Testis (tissue), 3 donors: ENCODE measurements around the gene EEIG1. TPM values are rescaled to one million over a fixed set of nuclear protein-coding genes. Genes with fewer than 3 reads are reported as not detected.
A peak's percentile ranks its signal among the peaks of the same experiment; 100 is the strongest.

Experiments
- DNase-seq: peaks from one replicate; pipeline ENCODE4 v3.0.0-alpha.2; 2019
- H3K27ac ChIP-seq, 2 donors: fragments of 200-600 bp; sonication (generic); one replicate each; pipeline ENCODE4 v1.5.1; 2019
- H3K27me3 ChIP-seq: fragments of 200-600 bp; sonication (generic); one replicate; pipeline ENCODE4 v1.5.1; 2019
- H3K36me3 ChIP-seq: fragments of 200-600 bp; sonication (generic); one replicate; pipeline ENCODE4 v1.5.1; 2017; ENCODE audit warnings: low read depth; ENCODE audit errors: missing control alignments
- H3K4me1 ChIP-seq: fragments of 200-600 bp; sonication (generic); one replicate; pipeline ENCODE4 v1.5.1; 2019
- H3K4me3 ChIP-seq, 2 donors: fragments of 200-600 bp; sonication (generic); one replicate each; pipeline ENCODE4 v1.5.1; 2017 to 2019
- H3K9me3 ChIP-seq: fragments of 200-600 bp; sonication (generic); one replicate; pipeline ENCODE4 v1.5.1; 2017
- POLR2A ChIP-seq: fragments of 450-650 bp; IDR thresholded peaks from one replicate; pipeline ENCODE4 v1.6.1; 2017; ENCODE audit warnings: antibody characterized with exemption, mild to moderate bottlenecking, moderate library complexity
- WGBS, 2 donors: methylation state at CpG; one replicate each; pipeline ENCODE4 v1.1.5; 2018; 5-methylcytosine and 5-hydroxymethylcytosine counted together
- intact Hi-C: fragments of 100-400 bp; cut with DNase I; formaldehyde crosslinking; loops from one replicate; pipeline ENCODE4 v1.15.1; 2023; ENCODE audit warnings: low total_unique reads
- polyA plus RNA-seq: library from polyadenylated mRNA; stranded (reverse); fragments of 350-450 nt; fragmentation: Illumina TruSeq; extraction: RNeasy Lipid Tissue Mini Kit (QIAGEN cat#74804); gene quantifications from one replicate; pipeline ENCODE4 v1.2.3, GENCODE V29; 2014; ENCODE audit warnings: low read depth, low replicate concordance; ENCODE audit not compliant: insufficient read depth
- total RNA-seq, 2 donors: library from RNA; depleted of rRNA; stranded (reverse); fragments of >200 nt; gene quantifications; one replicate each; pipeline ENCODE4 v1.2.3, GENCODE V29; 2016
- TF ChIP-seq, protein P1 (sequence below), 3 experiments: fragments of 450-650 bp in 2 of 3; fragments of 200-600 bp in 1 of 3; sonication (generic) in 1 of 3; IDR thresholded peaks; one replicate each; pipeline ENCODE4 v1.5.1; 2016 to 2019; ENCODE audit warnings: antibody characterized with exemption in 3 of 3, mild to moderate bottlenecking in 2 of 3, moderate library complexity in 1 of 3

EEIG1 gene
- total and polyA plus RNA-seq, 3 donors from 2014 or later = 75.7 to 129 (median 119) TPM

DNA sequence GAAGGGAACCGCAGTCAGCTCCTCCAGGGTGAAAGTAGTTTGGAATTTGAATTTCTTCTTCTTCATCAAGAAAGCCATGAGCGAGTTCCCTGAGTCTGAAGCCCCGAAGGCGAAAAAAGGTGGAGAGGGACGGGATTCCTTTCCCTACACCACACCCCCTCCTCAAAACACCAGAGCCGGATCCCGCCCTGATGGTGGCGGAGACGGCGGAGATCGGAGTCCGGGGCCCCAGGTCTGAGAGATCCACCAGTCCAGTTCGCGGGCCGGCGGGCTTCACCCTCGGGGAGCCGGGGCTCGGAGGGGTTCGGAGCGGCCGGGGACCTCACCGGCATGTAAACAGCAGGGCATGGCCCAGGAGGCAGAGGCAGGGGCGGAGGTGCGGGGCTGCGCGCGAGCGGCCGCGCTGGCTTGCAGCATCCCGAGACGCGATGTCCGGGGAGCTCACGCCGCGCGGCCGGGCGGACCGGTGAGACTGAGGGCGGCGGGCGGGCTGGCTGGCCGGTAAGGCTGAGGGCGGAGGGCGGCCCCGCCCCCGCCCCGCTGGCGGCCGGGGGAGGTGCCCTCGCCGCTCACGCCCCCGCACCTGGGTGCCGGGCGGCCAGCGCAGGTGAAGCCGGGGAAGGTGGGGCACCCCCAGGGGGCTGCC, 606 bp downstream of the EEIG1 start:
- intact Hi-C loops = no loop called here
- Histone ChIP-seq H3K4me3 (peak overlapping the region; percentile 88 to 89), H3K4me1 (peaks cover 43% of the 10 kb centered on the region), H3K9me3 (no peaks in the 10 kb centered on the region), H3K36me3 (no peaks in the 10 kb centered on the region), H3K27ac (peak overlapping the region; percentile 66 to 85), H3K27me3 (no peaks in the 10 kb centered on the region)
- TF ChIP-seq, protein P1, sequence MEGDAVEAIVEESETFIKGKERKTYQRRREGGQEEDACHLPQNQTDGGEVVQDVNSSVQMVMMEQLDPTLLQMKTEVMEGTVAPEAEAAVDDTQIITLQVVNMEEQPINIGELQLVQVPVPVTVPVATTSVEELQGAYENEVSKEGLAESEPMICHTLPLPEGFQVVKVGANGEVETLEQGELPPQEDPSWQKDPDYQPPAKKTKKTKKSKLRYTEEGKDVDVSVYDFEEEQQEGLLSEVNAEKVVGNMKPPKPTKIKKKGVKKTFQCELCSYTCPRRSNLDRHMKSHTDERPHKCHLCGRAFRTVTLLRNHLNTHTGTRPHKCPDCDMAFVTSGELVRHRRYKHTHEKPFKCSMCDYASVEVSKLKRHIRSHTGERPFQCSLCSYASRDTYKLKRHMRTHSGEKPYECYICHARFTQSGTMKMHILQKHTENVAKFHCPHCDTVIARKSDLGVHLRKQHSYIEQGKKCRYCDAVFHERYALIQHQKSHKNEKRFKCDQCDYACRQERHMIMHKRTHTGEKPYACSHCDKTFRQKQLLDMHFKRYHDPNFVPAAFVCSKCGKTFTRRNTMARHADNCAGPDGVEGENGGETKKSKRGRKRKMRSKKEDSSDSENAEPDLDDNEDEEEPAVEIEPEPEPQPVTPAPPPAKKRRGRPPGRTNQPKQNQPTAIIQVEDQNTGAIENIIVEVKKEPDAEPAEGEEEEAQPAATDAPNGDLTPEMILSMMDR (IDR thresholded peaks at IDR 0.05) = no peak
- TF ChIP-seq POLR2A = no peak
- WGBS, 2 donors = 0% methylated on average over 4 to 54 of the region's 61 CpGs
- no peak for DNase-seq

DNA sequence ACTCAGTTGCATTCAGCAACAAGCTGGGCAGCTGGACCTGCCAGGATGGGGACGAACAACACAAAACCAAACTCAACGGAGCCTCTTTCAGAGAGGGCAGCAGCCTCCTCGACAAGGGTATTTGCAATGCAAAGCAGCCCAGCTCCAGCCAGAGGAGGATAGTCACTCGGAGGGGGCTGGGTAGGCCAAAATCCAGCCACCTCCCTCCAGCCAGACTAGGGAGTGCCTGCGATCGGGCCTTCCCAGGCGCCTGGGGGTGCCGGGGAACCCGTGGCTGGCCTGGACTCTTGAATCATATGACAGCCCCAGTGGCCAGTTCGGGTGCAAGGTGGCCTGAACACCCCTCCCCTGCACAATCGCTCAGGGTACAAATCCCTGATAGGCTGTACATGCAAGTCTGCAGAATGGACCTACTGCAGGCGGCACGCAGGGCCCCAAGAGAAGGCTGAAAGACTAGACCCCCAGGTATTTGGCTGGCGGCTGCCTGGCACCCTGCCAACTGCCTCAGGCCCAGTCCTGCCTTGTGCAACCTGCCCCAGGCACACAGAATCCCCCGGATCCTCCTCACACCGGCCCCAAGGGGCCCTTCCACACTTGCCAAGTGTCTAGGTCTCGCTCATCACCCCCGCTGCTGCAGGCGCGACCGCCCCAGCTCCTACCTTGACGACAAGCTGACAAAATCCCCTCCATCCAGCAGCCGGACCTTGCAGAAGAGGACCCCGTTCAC, 1.3 kb downstream of the EEIG1 start:
- Histone ChIP-seq H3K4me1 (peaks cover 50% of the 10 kb centered on the region), H3K27me3 (no peaks in the 10 kb centered on the region), H3K27ac (peak overlapping the region; percentile 69 to 85), H3K4me3 (peak overlapping the region; percentile 88 to 89), H3K36me3 (no peaks in the 10 kb centered on the region), H3K9me3 (no peaks in the 10 kb centered on the region)
- WGBS, 2 donors = 0 to 3% methylated on average over 2 to 24 of the region's 24 CpGs
- intact Hi-C loops = no loop called here
- peak; percentile 57 for DNase-seq
- TF ChIP-seq, protein P1 (IDR thresholded peaks at IDR 0.05) = no peak
- no peak for TF ChIP-seq POLR2A

DNA sequence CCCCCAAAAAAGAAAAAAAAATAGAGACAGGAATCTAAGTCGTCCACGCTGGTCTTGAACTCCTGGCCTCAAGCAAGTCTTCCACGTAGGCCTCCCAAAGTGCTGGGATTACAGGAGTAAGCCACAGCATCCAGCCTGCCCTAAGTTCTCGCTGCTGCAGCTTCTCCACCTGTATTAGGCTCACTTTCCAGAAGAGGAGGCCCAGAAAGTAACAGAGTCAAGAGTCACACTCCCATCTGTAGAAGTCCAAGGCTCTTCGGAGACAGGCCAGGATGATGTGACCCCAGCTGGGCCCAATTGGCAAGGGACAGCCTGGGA, 1.8 kb downstream of the EEIG1 start:
- DNase-seq = no peak
- Histone ChIP-seq H3K36me3 (no peaks in the 10 kb centered on the region), H3K27me3 (no peaks in the 10 kb centered on the region), H3K4me3 (peak overlapping the region; percentile 88 to 89), H3K9me3 (no peaks in the 10 kb centered on the region), H3K27ac (peak overlapping the region; percentile 69 to 85), H3K4me1 (peaks cover 55% of the 10 kb centered on the region)
- 33 to 46% methylated on average over 5 of the region's 5 CpGs for WGBS, 2 donors
- intact Hi-C loops = no loop called here
- TF ChIP-seq, protein P1 (IDR thresholded peaks at IDR 0.05) = no peak
- TF ChIP-seq POLR2A = no peak

DNA sequence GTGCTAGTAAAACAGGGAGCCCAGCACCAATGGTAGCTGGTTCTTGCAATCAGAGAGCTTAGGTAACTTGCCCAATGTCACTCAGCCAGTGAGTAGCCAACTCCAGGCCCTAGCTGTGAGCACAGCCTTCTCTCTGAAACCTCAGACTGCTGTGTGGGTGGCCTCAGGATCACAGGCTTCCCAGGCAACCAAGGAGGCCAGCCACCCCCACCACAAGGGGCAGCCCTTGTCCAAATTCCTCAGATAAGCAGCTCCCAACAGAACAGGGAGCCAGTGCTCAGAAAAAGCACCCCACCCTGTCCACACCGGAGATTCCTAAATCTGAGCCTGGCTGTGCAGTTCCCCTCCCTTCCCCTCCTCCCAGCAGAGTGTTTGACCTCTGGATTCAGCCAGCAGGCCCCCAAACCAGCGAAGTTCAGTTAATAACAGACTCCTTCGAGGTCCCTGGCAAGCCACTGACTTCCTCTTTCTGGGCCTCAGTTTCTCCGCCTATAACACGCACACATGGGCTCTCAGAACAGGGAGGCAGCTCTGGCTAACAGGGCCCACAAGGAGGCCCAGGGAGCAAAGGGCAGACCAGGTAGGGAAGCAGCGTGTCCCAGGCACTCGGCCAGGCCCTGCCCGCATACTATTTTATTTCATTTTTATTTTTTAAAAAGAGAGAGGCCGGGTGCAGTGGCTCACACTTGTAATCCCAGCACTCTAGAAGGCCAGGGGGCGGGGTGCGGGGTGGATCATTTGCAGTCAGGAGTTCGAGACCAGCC, 2.7 kb downstream of the EEIG1 start:
- no peak for TF ChIP-seq POLR2A
- TF ChIP-seq, protein P1 (IDR thresholded peaks at IDR 0.05) = no peak
- intact Hi-C loops = no loop called here
- Histone ChIP-seq H3K27ac (peak overlapping the region; percentile 69 to 78), H3K36me3 (no peaks in the 10 kb centered on the region), H3K9me3 (no peaks in the 10 kb centered on the region), H3K4me1 (peaks cover 64% of the 10 kb centered on the region), H3K4me3 (peak overlapping the region in 1 of 2 donors; percentile 89), H3K27me3 (no peaks in the 10 kb centered on the region)
- 30 to 67% methylated on average over 12 of the region's 12 CpGs for whole genome bisulfite sequencing, 2 donors
- peak; percentile 89 for DNase-seq
